Neural progenitor cell (in vitro differentiated cells): Measurements from ENCODE around the gene UACA.

Source experiments
- CTCF ChIP-seq: fragments of 200-600 bp; sonication (generic); IDR thresholded peaks from 2 replicates; pipeline ENCODE4 v1.5.1; 2017; ENCODE audit warnings: antibody characterized with exemption, mild to moderate bottlenecking
- EZH2phosphoT487 ChIP-seq: fragments of 200-600 bp; sonication (generic); IDR thresholded peaks from 2 replicates; pipeline ENCODE4 v1.6.1; 2017; ENCODE audit warnings: antibody characterized with exemption

DNA sequence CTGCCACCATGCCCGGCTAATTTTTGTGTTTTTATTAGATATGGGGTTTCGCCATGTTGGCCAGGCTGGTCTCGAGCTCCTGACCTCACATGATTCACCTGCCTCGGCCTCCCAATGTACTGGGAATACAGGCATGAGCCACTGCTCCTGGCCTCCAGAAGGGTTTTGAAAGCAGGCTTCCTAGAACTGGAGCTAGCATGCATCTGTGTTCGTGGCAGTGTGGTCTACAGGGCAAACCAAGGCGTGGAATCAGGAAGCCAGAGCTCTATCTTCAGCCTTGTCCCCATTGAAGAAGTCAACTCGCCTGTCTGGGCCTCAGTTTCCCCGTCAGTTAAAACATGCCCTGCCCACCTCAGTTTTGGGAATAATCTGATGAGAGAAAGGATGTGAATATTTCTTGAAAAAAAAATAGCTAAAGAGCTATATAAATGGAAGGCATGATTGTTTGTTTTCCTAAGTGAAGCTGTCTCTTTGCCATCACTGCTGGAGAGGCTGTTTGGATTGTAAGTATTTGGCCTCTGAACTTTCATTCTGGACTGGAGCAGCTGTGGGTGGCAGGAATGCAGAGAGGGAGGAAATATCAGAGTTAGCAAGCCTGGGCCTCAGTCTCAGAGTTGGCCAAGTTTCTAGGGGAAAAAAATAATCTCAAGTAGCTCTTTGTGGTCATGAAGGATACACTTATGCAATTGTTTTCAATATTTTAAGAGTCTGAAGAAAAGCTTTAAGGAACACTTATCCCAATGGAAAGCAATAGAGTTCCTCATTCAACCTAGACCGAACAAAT, 36.5 kb upstream of the UACA start:
- TF ChIP-seq CTCF, result no peak
- TF ChIP-seq EZH2phosphoT487, result no peak
